Tibial nerve (tissue), 4 donors: ENCODE measurements around the gene ALDH3A2.

Source experiments
- EP300 ChIP-seq, 2 donors: sonication (generic); formaldehyde crosslinking; IDR thresholded peaks; one replicate each; pipeline ENCODE4 v1.6.1; 2017; ENCODE audit warnings: antibody characterized with exemption in 2 of 2, mild to moderate bottlenecking in 1 of 2
- POLR2A ChIP-seq, 2 donors: fragments of 450-650 bp; IDR thresholded peaks; one replicate each; pipeline ENCODE4 v1.6.1; 2017; ENCODE audit warnings: antibody characterized with exemption in 2 of 2, mild to moderate bottlenecking in 2 of 2, moderate library complexity in 2 of 2
- TF ChIP-seq, protein P1 (sequence below), 5 experiments: fragments of 200-600 bp in 3 of 5; fragments of 450-650 bp in 2 of 5; sonication (generic) in 3 of 5; IDR thresholded peaks; one replicate each; pipeline ENCODE4 v1.5.1; 2016 to 2019; ENCODE audit warnings: antibody characterized with exemption in 5 of 5, mild to moderate bottlenecking in 3 of 5, moderate library complexity in 2 of 5

DNA sequence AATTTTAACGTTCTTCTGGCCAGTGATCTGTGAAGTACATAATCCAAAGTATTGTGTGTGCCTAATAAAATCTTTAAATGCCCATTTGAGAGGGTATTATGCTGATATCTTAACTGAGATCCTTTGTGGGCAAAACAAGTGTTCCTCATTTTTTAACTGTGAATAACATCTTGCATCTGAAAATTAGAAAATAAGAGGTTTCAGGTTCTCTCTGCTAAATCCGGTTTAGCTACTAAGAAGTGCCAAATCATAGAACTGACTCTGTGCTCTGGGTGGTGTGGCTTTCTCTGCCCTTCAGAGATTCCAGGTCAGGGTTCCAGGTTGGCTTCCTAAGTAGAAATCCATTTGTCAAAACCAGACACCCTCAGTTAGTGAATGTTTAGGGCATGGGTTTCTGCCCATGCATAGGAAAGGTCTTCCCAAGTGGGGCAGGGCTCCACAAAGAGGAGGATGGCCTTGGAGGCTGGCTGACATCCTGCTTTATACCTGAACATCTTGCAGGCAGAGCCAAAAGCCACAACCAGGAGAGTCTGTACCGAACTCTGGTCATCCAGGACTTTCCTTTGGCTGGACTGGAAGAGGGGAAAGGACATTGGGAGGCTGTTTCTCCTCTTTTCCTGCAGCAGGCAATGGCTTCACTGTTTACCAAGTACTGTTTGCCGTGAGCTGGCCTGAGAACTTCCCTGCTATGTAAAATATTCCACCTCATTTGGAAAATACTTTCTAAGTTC lies 8.5 kb downstream of the ALDH3A2 start:
- TF ChIP-seq POLR2A (IDR thresholded peaks at IDR 0.05), result no peak
- TF ChIP-seq, protein P1, sequence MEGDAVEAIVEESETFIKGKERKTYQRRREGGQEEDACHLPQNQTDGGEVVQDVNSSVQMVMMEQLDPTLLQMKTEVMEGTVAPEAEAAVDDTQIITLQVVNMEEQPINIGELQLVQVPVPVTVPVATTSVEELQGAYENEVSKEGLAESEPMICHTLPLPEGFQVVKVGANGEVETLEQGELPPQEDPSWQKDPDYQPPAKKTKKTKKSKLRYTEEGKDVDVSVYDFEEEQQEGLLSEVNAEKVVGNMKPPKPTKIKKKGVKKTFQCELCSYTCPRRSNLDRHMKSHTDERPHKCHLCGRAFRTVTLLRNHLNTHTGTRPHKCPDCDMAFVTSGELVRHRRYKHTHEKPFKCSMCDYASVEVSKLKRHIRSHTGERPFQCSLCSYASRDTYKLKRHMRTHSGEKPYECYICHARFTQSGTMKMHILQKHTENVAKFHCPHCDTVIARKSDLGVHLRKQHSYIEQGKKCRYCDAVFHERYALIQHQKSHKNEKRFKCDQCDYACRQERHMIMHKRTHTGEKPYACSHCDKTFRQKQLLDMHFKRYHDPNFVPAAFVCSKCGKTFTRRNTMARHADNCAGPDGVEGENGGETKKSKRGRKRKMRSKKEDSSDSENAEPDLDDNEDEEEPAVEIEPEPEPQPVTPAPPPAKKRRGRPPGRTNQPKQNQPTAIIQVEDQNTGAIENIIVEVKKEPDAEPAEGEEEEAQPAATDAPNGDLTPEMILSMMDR (IDR thresholded peaks at IDR 0.05), result no peak
- TF ChIP-seq EP300 (IDR thresholded peaks at IDR 0.05), result no peak
